Left colon (tissue), 2 donors: ENCODE measurements around the gene ARHGEF6. TPM values are rescaled to one million over a fixed set of nuclear protein-coding genes. Genes with fewer than 3 reads are reported as not detected.
"Not testable (repeated sequence)": the region's sequence is repeated elsewhere in the genome, so short reads cannot be mapped to it uniquely, and the experiment has no call there.

Experiments
- ATAC-seq: fragments of 200-7000 bp; cut with Tn5 transposase; one replicate; pipeline ENCODE4 v1.9.1; 2020; ENCODE audit warnings: mild to moderate bottlenecking, moderate library complexity
- DNase-seq, 2 donors: peaks; one replicate each; pipeline ENCODE4 v3.0.0-alpha.2; 2020
- intact Hi-C, 2 donors: fragments of 100-400 bp; cut with DNase I in 1 of 2; cut with micrococcal nuclease in 1 of 2; formaldehyde crosslinking; loops; one replicate each; pipeline versions ENCODE4 v1.11.2 to v1.14.0; 2022; cut with DNase I, micrococcal nuclease
- long read RNA-seq: library from polyadenylated mRNA; unstranded; transcript quantifications from one replicate; pipeline ENCODE4 v2.0.0, GENCODE V29; 2021
- total RNA-seq, 2 donors: library from RNA; stranded (reverse); fragmentation: NEBNext Ultra II Directional; extraction: Animal tissue kit (Norgen Biotek cat#: 25700); gene quantifications; one replicate each; pipeline ENCODE4 v1.2.1, GENCODE V29; 2021
- donor health status: DM: no; HTN: no; CAD: no.
- donor health status: DM: yes; HTN: yes; CAD: no.

Gene ARHGEF6, protein sequence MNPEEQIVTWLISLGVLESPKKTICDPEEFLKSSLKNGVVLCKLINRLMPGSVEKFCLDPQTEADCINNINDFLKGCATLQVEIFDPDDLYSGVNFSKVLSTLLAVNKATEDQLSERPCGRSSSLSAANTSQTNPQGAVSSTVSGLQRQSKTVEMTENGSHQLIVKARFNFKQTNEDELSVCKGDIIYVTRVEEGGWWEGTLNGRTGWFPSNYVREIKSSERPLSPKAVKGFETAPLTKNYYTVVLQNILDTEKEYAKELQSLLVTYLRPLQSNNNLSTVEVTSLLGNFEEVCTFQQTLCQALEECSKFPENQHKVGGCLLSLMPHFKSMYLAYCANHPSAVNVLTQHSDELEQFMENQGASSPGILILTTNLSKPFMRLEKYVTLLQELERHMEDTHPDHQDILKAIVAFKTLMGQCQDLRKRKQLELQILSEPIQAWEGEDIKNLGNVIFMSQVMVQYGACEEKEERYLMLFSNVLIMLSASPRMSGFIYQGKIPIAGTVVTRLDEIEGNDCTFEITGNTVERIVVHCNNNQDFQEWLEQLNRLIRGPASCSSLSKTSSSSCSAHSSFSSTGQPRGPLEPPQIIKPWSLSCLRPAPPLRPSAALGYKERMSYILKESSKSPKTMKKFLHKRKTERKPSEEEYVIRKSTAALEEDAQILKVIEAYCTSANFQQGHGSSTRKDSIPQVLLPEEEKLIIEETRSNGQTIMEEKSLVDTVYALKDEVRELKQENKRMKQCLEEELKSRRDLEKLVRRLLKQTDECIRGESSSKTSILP
- total RNA-seq = 1 to 10 TPM; 2.1 to 6.7 TPM
- long read RNA-seq, partial matches to known transcripts = 0 of 1 reads
- long read RNA-seq, other reads (novel, unspliced or antisense) = 1 of 1 reads

DNA sequence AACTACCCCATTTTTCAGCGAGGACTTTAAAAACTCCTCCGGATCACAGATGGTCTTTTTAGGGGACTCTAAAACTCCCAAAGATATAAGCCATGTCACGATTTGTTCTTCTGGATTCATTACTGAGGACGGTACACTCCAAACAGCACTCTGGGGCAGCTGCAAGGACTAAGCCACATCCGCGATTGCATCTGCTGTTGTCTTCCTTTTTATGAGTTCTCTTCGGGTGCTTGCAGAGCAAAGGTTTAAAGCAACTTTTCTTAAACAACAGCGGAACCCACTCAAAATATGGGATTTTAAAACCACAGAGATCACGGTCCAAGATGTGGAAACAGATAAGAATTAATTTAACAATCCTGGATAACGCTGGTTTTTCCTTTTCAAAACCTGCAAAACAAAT is at the start of gene ARHGEF6:
ARHGEF6 (minus strand) TSS at position 170 of the 400 bp plus-strand sequence; CDS start at position 120, 50 bp downstream.
- DNase-seq = peak in 1 of 2 donors; percentile 16
- ATAC-seq = no peak

DNA sequence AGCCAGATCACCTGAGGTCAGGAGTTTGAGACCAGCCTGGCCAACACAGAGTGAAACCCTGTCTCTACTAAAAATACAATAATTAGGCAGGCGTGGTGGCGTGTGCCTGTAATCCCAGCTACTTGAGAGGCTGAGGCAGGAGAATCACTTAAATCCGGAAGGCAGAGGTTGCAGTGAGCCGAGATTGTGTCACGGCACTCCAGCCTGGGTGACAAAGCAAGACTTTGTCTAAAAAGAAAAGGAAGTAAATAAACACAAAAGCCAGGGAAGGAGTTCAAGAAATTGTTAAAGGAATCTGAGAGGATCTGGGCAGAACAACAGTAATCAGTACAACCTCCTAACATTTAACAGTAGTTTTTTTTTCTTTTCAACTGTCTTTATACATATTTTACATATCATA is 48.7 kb upstream of the ARHGEF6 start:
- ATAC-seq = no peak
- intact Hi-C loops = no loop called here

More for the DNA sequence above, at the start of gene ARHGEF6:
- intact Hi-C loops = no loop called here

DNA sequence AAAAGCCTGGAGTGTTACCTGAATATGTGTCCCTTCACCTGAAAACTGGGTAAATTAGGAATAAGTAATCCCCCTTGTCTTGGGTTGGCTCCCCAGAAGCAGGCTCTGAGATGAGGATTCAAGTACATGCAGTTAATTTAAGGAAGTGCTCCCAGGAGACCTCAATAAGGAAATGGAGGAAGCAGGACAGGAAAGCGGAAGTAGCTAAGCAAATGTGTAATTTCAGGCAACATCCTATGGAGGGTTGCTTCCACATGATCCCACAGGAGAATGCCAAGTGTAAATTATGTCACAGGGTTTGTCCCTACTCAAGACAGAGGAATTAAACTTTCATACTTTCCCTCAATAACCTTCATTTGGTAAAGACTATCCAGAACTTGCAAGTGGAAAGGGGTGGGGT is 48.1 kb upstream of the ARHGEF6 start:
- peak; percentile 31 for ATAC-seq
- no peak for DNase-seq
- intact Hi-C loops = no loop called here

More for the DNA sequence above, 48.7 kb upstream of the ARHGEF6 start:
- DNase-seq = no peak

DNA sequence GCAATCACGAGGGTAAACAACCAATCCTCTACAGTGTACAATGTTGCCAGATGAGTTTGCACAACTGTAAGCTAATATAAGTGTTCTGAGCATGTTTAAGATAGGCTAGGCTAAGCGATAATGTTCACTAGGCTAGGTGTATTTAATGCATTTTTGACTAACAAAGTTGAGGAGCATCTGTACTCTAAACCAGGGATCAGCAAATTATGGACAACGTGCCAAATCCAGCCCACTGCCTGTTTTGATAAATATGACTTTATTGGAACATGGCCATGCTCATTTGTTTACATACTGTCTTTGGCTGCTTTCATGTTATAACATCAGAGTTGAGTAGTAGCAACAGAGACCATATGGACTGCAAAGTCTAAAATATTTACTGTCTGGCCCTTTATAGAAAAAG is 46.3 kb upstream of the ARHGEF6 start:
- no peak for DNase-seq
- intact Hi-C loops = no loop called here
- ATAC-seq = no peak

DNA sequence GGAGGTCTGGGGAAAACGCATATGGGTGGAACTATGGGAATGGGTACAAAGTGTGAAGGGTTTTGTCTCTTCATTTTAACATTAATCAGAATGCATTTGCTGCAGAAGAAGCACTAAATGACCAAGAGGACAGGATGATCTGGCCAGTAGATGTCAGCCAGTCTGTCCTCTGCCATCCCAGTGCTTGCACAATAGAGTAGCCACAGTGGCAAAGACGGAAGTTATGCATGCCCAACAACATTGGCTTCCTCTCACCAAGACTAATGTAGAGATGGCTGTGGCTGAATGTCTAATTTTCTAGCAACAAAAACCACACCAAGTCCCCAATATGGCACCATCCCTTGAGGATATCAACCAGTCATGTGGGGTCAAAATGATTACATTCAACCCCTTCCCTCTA is 45.0 kb upstream of the ARHGEF6 start:
- no peak for ATAC-seq

DNA sequence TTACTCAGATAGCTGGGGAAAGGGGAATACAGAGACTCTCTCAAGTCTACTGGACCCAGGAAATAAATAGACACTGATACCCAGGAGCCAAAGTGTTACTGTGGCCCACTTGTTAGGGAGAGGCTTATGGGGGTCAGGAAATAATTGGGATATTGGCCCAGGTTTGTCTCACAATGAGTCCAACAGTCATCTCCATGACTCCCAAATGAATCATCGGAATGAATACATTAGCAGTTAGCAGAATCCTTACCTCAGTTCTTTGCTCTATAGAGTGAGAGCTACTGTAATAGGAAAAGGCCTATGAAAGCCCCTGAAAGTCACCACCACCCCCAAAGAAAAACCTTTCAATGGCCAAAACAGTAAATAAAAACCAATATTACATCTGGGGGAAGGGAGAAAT is 42.4 kb upstream of the ARHGEF6 start:
- no peak for ATAC-seq
- intact Hi-C loops = no loop called here
- DNase-seq = no peak

More for the DNA sequence above, 45.0 kb upstream of the ARHGEF6 start:
- DNase-seq = no peak
- intact Hi-C loops = no loop called here

DNA sequence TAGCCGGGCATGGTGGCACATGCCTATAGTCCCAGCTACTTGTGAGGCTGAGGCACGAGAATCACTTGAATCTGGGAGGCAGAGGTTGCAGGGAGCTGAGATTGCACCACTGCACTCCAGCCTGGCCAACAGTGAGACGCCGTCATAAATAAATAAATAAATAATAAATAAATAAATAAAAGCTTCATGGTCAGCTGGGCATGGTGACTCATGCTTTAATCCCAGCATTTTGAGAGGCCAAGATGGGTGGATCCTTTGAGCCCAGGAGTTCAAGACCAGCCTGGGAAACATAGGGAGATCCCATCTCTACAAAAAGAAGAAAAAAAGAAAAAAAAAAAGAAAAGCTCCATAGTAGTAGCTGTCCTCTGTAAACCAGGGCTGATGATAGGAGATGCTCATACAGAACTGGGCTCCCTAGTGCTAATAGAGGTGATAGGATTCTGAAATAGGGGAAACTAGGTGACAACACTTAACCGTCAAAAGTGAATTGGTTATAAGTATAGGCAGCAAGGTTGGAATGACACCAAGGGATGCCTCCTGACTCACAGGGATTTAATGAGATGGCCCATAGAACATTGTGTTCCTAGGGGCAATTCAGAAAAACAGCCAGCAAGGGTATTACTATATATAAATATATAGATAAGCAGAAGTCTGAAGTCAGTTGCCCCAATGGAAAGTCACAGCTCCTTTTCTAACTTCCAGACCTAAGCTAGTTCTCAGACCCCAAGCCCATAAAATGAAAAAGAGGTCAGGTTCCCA is 41.8 kb upstream of the ARHGEF6 start:
- ATAC-seq (no peak), DNase-seq (no peak)
- intact Hi-C loops = no loop called here

DNA sequence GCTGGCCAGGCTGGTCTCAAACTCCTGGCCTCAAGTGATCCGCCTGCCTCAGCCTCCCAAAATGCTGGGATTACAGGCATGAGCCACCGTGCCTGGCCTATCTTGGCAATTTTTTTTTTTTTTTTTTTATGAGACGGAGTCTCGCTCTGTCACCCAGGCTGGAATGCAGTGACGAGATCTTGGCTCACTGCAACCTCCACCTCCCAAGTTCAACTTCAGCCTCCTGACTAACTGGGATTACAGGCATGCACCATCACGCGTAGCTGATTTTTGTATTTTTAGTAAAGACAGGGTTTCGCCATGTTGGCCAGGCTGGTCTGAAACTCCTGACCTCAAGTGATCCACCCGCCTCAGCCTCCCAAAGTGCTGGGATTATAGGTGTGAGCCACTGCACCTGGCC is 39.0 kb upstream of the ARHGEF6 start:
- intact Hi-C loops, ATAC-seq, DNase-seq: not testable (repeated sequence)

DNA sequence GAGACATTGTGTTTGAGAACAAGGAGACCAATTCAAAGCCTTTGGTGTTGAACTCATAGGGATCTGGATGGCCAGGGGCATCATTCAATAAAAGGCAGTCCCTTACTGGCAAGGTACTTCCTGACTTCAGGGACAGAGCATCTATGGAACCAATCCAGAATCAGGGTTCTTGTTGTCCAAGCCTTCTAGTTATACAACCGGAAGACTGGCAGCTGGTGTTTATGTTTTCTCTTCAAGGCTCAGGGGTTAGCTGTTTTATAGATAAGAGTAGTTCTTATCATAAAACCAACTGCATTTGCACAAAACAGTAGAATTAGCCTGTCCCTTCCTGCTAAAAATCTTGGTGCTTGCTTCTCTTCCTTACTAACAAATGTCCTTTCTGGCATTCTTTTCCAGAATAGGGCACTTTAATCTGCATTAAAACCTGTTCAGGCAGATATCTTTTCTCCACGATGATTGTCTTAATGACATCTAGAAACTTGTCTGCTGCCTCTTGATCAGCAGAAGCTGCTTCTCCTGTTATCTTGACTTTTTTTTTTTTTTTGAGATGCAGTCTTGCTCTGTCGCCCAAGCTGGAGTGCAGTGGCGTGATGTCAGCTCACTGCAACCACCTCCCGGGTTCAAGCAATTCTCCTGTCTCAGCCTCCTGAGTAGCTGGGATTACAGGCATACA is 38.4 kb upstream of the ARHGEF6 start:
- intact Hi-C loops = no loop called here
- DNase-seq (no peak), ATAC-seq (peak; percentile 60)

DNA sequence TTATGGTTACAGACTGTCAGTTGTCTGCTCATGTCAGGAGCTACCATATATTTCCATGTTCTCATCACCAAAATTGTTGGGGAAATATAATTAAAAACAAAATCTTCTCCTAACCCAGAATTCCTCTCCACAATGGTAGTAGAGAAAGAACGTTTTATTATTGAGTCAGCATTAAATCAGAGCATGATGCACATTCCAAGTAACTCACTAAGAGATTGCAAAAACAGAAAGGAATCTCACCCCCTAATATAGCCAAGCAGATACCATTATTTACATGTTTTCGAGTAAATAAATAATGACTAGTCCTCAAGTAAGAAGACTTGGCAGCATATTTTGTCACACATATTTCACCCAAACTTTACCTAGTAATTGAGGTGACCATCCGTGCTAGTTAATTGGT is 36.2 kb upstream of the ARHGEF6 start:
- no peak for ATAC-seq
- DNase-seq = no peak
- intact Hi-C loops = no loop called here

DNA sequence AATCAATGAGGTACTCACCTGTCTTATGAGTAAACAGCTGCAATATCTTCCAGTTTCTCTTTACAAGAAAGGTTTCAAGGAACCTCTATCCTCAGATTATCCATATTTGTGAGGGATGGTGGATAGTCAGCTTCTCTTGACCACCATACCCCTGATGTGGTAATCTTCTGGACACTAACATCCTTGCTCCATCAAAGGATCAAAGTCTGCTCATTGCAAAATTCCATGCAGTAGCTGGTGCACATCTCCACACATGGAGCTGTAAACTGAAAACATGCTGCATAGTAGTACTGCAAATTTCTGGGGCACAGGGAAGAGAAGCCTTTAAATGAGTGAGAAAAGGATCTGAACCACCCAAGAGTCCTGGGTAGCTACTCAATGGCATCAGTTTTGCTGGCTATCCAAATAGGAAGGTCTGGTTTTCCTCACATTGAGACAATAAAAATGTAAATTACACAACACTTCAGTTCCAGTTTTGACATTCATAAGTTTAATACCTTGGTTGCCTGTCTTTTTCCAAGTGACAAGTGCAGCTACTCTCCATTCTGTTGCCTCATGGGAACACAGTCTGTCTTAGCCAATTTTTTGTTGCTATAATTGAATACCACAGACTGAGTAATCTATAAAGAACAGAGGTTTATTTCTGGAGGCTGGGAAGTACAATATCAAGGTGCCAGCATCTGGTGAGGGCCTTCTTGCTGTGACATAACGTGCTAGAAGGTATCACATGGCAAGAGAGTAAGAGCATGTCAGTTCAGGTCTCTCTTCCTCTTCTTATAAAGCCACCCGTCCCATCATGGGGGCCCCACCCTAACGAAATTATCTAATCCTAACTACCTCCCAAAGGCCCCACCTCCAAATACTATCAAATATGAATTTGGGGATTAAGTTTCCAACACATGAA is 34.4 kb upstream of the ARHGEF6 start:
- ATAC-seq = no peak
- intact Hi-C loops = no loop called here
- DNase-seq = no peak

DNA sequence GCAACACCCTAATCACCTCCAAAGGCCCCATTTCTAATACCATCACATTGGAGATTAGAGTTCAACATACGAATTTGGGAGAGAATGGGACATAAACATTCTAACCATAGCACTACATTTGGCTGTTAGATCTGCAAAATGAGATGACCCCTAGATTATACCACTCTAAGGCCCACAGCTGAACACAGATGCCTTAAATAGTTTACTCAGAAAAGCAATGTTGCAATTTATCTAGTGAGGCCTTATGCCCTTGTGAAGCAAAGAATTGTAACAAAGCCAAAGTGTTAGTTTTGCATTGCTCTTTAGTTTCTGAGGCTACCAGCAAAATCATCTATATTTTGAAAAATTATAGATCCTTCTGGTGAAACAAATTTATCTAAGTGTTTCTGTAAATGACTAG is 31.6 kb upstream of the ARHGEF6 start:
- DNase-seq (no peak), ATAC-seq (no peak)
- intact Hi-C loops = no loop called here

DNA sequence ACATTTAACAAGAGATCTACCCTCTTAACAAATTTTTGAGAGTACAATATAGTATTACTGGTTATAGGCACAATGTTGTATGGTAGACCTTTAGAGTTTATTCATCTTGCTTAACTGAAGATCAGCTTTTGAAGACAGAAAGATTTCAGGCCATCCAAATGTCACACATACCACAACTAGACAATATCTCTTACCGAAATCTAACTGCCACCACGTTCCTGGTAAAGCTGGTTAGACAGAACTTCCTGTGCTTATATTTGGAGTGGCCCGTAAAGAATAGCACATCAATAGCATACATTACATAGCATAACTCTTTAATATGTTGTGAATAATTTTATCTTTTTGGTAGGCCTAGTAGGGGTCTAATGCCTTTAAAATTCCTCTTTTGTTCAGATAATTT is 29.8 kb upstream of the ARHGEF6 start:
- DNase-seq (no peak), ATAC-seq (no peak)
- intact Hi-C loops = no loop called here

DNA sequence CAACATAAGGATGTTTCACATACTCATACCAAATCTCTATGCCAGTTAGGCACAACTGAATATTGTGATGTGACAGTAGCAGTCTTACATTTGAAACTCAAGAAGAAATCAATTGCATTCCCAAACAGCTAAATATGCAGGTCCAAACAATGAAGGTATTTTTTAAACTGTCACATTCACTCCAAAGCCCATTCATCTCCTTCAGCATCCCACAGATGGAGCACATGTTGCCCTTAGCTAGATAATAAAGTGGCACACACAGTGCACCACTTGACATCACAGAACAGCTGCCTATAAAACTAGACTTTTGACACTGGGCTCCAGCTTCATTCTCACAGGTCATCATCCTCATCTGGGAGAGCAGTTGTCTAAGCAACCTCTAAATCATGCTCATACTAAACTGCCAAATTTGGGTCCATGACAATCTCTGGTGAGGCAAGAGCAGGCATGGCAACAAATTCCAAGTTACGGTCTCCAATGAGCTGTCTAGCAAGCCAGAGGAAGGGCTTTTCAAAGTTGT is 26.2 kb upstream of the ARHGEF6 start:
- ATAC-seq (no peak), DNase-seq (no peak)
- intact Hi-C loops = no loop called here

DNA sequence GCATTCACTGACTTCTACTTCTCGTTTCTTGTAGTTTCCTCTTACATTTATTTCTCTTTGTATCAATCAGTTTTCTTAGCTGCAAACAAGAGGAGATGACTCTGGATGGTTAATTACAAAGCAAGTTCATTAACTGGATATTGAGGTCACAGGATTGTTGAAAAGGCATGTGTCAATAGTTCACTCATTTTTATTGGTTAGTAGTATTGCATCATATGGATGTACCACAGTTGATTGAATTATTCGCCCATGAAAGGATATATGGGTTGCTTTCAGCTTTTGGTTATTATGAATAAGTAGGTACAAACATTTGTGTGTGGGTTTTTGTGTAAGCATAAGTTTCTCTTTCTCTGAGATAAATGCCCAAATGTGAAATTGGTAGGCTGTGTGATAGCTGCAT is 21.8 kb upstream of the ARHGEF6 start:
- DNase-seq = no peak
- intact Hi-C loops = no loop called here
- ATAC-seq = no peak

DNA sequence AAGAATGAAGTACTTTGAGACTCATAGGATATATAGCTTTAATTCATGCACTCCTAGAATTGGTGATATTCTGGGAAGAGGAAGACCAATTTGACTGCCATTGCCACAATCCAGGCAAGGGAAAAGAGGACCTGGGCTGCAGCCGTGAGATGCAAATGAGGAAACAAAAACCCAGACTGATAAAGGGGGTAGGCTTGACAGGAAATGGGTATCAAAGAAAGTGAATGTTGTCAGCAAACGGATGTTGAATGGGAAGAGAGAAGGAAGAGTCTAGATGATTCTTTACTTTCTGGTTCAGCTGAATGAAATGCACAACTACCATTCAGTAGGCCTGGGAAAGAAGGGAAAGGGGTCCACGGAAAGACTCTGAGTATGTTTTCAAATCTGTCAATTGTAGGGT is 17.1 kb upstream of the ARHGEF6 start:
- DNase-seq (no peak), ATAC-seq (no peak)
- intact Hi-C loops = no loop called here

DNA sequence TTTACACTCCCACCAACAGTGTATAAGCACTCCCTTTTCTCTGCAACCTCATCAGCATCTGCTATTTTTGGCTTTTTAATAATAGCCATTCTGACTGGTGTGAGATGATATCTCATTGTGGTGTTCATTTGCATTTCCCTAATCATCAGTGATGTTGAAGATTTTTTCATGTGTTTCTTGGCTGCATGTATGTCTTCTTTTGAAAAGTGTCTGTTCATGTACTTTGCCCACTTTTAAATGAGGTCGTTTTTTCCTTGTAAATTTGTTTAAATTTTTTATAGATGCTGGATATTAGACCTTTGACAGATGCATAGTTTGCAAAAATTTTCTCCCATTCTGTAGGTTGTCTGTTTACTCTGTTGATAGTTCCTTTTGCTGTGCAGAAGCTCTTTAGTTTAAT is 14.4 kb upstream of the ARHGEF6 start:
- DNase-seq, intact Hi-C loops, ATAC-seq: not testable (repeated sequence)

DNA sequence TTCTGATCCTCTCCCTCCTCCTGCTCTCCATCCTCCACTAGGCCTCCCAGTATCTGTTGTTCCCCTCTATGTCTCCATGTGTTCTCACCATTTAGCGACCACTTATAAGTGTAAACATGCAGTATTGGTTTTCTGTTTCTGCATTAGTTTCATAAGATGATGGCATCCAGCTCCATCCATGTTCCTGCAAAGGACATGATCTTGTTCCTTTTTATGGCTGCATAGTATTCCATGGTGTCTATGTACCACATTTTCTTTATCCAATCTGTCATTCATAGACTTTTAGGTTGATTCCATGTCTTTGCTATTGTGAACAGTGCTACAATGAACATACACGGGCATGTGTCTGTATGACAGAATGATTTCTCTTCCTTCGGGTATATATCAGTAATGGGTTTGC is 13.9 kb upstream of the ARHGEF6 start:
- DNase-seq, intact Hi-C loops, ATAC-seq: not testable (repeated sequence)
